WTC11 (cell line): ENCODE data around the gene PAQR6. TPM values are rescaled to one million over a fixed set of nuclear protein-coding genes. Genes with fewer than 3 reads are reported as not detected.

ENCODE experiments used
- ATAC-seq: fragments of 200-7000 bp; cut with Tn5 transposase; 2 replicates; pipeline ENCODE4 v1.10.0; 2021; ENCODE audit warnings: mild to moderate bottlenecking, moderate library complexity
- CTCF ChIA-PET: fragments of 300-600 bp; sonication (Branson Sonifier 250); formaldehyde crosslinking; loops from one replicate; lab custom pipeline; 2021; ENCODE audit warnings: antibody characterized with exemption; lab: Charles Lee
- POLR2A ChIA-PET: fragments of 350-600 bp; sonication (Branson Sonifier 250); formaldehyde crosslinking; loops from one replicate; lab custom pipeline; 2021; ENCODE audit warnings: antibody characterized with exemption; lab: Charles Lee
- DNase-seq: peaks from one replicate; pipeline ENCODE4 v3.0.0; 2021; ENCODE audit warnings: low spot score
- H3K27ac Mint-ChIP-seq: 2 replicates; pipeline ENCODE4 v1.8.0; 2021; ENCODE audit warnings: mixed read lengths
- H3K27me3 Mint-ChIP-seq: 2 replicates; pipeline ENCODE4 v1.8.0; 2021; ENCODE audit warnings: low read depth, mild to moderate bottlenecking, moderate library complexity, mixed read lengths
- H3K36me3 Mint-ChIP-seq: 2 replicates; pipeline ENCODE4 v1.8.0; 2021; ENCODE audit warnings: mixed read lengths
- H3K4me1 Mint-ChIP-seq: 2 replicates; pipeline ENCODE4 v1.8.0; 2022; ENCODE audit warnings: mixed read lengths
- H3K4me3 Mint-ChIP-seq: 2 replicates; pipeline ENCODE4 v1.8.0; 2021; ENCODE audit warnings: mild to moderate bottlenecking, moderate library complexity, mixed read lengths
- H3K9me3 Mint-ChIP-seq: 2 replicates; pipeline ENCODE4 v1.8.0; 2021; ENCODE audit warnings: mixed read lengths
- ESRRA ChIP-seq: sonication (generic); formaldehyde crosslinking; IDR thresholded peaks from 2 replicates; pipeline ENCODE4 v1.8.1; 2022; ENCODE audit warnings: mild to moderate bottlenecking, missing genetic modification reagents, borderline replicate concordance
- FOXP1 ChIP-seq: sonication (generic); formaldehyde crosslinking; IDR thresholded peaks from 2 replicates; pipeline ENCODE4 v1.8.0; 2022; ENCODE audit warnings: missing genetic modification reagents, mild to moderate bottlenecking, moderate library complexity, borderline replicate concordance
- GTF2I ChIP-seq: fragments of 250-450 bp; sonication (Bioruptor Pico); conservative IDR thresholded peaks from 2 replicates; pipeline ENCODE4 v1.4.0; 2021; ENCODE audit warnings: mild to moderate bottlenecking
- JUN ChIP-seq: sonication (generic); formaldehyde crosslinking; IDR thresholded peaks from 2 replicates; pipeline ENCODE4 v1.8.0; 2023; ENCODE audit warnings: mild to moderate bottlenecking, missing genetic modification reagents
- NFATC4 ChIP-seq: fragments of 250-450 bp; sonication (Bioruptor Pico); IDR thresholded peaks from 2 replicates; pipeline ENCODE4 v1.9.0; 2021; ENCODE audit warnings: mild to moderate bottlenecking
- NR2C2 ChIP-seq: sonication (generic); formaldehyde crosslinking; IDR thresholded peaks from 2 replicates; pipeline ENCODE4 v1.8.0; 2022; ENCODE audit warnings: mild to moderate bottlenecking, missing genetic modification reagents
- NR3C1 ChIP-seq: sonication (generic); formaldehyde crosslinking; conservative IDR thresholded peaks from 2 replicates; pipeline ENCODE4 v1.8.1; 2023; ENCODE audit warnings: low read depth, mild to moderate bottlenecking, missing genetic modification reagents
- OVOL2 ChIP-seq: fragments of 250-450 bp; sonication (Bioruptor Pico); IDR thresholded peaks from 2 replicates; pipeline ENCODE4 v1.9.0; 2021; ENCODE audit warnings: mild to moderate bottlenecking, borderline replicate concordance
- SMAD3 ChIP-seq: sonication (generic); formaldehyde crosslinking; IDR thresholded peaks from 2 replicates; pipeline ENCODE4 v1.8.0; 2022; ENCODE audit warnings: missing genetic modification reagents, mild to moderate bottlenecking, borderline replicate concordance
- ZNF263 ChIP-seq: sonication (generic); formaldehyde crosslinking; IDR thresholded peaks from 2 replicates; pipeline ENCODE4 v1.8.1; 2022; ENCODE audit warnings: low read depth, mild to moderate bottlenecking, moderate library complexity, missing genetic modification reagents
- ZNF396 ChIP-seq: fragments of 250-450 bp; sonication (Bioruptor Pico); IDR thresholded peaks from 2 replicates; pipeline ENCODE4 v1.8.0; 2021; ENCODE audit warnings: mild to moderate bottlenecking, moderate library complexity, borderline replicate concordance
- ZNF423 ChIP-seq: fragments of 250-450 bp; sonication (Bioruptor Pico); IDR thresholded peaks from 2 replicates; pipeline ENCODE4 v2.1.2; 2022; ENCODE audit warnings: mild to moderate bottlenecking, moderate library complexity
- total RNA-seq: library from RNA; stranded (reverse); gene quantifications from 3 replicates; pipeline ENCODE4 v1.2.3, GENCODE V29; 2021
- TF ChIP-seq, protein P1 (sequence below): sonication (generic); formaldehyde crosslinking; IDR thresholded peaks from 2 replicates; pipeline ENCODE4 v1.8.1; 2023; ENCODE audit warnings: mild to moderate bottlenecking, missing genetic modification reagents, borderline replicate concordance
- TF ChIP-seq, protein P2 (sequence below): sonication (generic); formaldehyde crosslinking; IDR thresholded peaks from 2 replicates; pipeline ENCODE4 v1.8.0; 2023; ENCODE audit warnings: missing genetic modification reagents, mild to moderate bottlenecking, borderline replicate concordance
- TF ChIP-seq, protein P3 (sequence below): sonication (generic); formaldehyde crosslinking; IDR thresholded peaks from 2 replicates; pipeline ENCODE4 v1.8.1; 2023; ENCODE audit warnings: mild to moderate bottlenecking, missing genetic modification reagents, moderate library complexity
- TF ChIP-seq, protein P4 (sequence below): fragments of 200-600 bp; IDR thresholded peaks from 2 replicates; pipeline ENCODE4 v1.8.0; 2022; ENCODE audit warnings: antibody characterized with exemption

PAQR6 gene
- total RNA-seq, 1 experiment from 2014 or later, result 5.9 TPM

- ChIA-PET POLR2A (no interaction called here), CTCF (no interaction called here)
- peaks cover 83% of the 10 kb centered on the region for H3K36me3 Mint-ChIP-seq
Measured at GRCh38 chr1:156262461-156263287, 14.8 kb upstream of the PAQR6 start.

GRCh38 chr1:156260896-156261295 lies 13.0 kb upstream of the PAQR6 start:
- Mint-ChIP-seq H3K27me3 (no peaks in the 10 kb centered on the region), H3K36me3 (peaks cover 82% of the 10 kb centered on the region), H3K4me3 (no peak overlapping the region), H3K9me3 (no peaks in the 10 kb centered on the region), H3K27ac (no peak overlapping the region), H3K4me1 (no peaks in the 10 kb centered on the region)
- POLR2A ChIA-PET, result no interaction called here
- DNase-seq (no peak), ATAC-seq (no peak)
- TF ChIP-seq NR2C2 (CRISPR knock-in tag) (no peak), NFATC4 (CRISPR knock-in tag) (no peak), ZNF263 (no peak), JUN (CRISPR knock-in tag) (no peak)
- TF ChIP-seq, protein P1, sequence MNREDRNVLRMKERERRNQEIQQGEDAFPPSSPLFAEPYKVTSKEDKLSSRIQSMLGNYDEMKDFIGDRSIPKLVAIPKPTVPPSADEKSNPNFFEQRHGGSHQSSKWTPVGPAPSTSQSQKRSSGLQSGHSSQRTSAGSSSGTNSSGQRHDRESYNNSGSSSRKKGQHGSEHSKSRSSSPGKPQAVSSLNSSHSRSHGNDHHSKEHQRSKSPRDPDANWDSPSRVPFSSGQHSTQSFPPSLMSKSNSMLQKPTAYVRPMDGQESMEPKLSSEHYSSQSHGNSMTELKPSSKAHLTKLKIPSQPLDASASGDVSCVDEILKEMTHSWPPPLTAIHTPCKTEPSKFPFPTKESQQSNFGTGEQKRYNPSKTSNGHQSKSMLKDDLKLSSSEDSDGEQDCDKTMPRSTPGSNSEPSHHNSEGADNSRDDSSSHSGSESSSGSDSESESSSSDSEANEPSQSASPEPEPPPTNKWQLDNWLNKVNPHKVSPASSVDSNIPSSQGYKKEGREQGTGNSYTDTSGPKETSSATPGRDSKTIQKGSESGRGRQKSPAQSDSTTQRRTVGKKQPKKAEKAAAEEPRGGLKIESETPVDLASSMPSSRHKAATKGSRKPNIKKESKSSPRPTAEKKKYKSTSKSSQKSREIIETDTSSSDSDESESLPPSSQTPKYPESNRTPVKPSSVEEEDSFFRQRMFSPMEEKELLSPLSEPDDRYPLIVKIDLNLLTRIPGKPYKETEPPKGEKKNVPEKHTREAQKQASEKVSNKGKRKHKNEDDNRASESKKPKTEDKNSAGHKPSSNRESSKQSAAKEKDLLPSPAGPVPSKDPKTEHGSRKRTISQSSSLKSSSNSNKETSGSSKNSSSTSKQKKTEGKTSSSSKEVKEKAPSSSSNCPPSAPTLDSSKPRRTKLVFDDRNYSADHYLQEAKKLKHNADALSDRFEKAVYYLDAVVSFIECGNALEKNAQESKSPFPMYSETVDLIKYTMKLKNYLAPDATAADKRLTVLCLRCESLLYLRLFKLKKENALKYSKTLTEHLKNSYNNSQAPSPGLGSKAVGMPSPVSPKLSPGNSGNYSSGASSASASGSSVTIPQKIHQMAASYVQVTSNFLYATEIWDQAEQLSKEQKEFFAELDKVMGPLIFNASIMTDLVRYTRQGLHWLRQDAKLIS (CRISPR knock-in tag), result no peak
- TF ChIP-seq, protein P2, sequence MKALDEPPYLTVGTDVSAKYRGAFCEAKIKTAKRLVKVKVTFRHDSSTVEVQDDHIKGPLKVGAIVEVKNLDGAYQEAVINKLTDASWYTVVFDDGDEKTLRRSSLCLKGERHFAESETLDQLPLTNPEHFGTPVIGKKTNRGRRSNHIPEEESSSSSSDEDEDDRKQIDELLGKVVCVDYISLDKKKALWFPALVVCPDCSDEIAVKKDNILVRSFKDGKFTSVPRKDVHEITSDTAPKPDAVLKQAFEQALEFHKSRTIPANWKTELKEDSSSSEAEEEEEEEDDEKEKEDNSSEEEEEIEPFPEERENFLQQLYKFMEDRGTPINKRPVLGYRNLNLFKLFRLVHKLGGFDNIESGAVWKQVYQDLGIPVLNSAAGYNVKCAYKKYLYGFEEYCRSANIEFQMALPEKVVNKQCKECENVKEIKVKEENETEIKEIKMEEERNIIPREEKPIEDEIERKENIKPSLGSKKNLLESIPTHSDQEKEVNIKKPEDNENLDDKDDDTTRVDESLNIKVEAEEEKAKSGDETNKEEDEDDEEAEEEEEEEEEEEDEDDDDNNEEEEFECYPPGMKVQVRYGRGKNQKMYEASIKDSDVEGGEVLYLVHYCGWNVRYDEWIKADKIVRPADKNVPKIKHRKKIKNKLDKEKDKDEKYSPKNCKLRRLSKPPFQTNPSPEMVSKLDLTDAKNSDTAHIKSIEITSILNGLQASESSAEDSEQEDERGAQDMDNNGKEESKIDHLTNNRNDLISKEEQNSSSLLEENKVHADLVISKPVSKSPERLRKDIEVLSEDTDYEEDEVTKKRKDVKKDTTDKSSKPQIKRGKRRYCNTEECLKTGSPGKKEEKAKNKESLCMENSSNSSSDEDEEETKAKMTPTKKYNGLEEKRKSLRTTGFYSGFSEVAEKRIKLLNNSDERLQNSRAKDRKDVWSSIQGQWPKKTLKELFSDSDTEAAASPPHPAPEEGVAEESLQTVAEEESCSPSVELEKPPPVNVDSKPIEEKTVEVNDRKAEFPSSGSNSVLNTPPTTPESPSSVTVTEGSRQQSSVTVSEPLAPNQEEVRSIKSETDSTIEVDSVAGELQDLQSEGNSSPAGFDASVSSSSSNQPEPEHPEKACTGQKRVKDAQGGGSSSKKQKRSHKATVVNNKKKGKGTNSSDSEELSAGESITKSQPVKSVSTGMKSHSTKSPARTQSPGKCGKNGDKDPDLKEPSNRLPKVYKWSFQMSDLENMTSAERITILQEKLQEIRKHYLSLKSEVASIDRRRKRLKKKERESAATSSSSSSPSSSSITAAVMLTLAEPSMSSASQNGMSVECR, result no peak
- TF ChIP-seq, protein P3, sequence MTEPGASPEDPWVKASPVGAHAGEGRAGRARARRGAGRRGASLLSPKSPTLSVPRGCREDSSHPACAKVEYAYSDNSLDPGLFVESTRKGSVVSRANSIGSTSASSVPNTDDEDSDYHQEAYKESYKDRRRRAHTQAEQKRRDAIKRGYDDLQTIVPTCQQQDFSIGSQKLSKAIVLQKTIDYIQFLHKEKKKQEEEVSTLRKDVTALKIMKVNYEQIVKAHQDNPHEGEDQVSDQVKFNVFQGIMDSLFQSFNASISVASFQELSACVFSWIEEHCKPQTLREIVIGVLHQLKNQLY (CRISPR knock-in tag), result no peak
- CTCF ChIA-PET, result interaction anchor here (1.3 to 1.8 kb wide), 2 partner anchors 15 to 120 kb away, joined by 9 read pairs; no protein-coding TSS in a partner anchor

More at GRCh38 chr1:156262461-156263287, 14.8 kb upstream of the PAQR6 start:
- H3K9me3 Mint-ChIP-seq, result no peaks in the 10 kb centered on the region
- no peak overlapping the region for H3K27ac Mint-ChIP-seq
- TF ChIP-seq FOXP1 (CRISPR knock-in tag), result no peak
- no peak for TF ChIP-seq ZNF396 (CRISPR knock-in tag)
- TF ChIP-seq, protein P2, result no peak
- no peak for TF ChIP-seq ZNF423
- TF ChIP-seq ESRRA, result no peak
- TF ChIP-seq OVOL2 (CRISPR knock-in tag), result no peak
- TF ChIP-seq, protein P4, sequence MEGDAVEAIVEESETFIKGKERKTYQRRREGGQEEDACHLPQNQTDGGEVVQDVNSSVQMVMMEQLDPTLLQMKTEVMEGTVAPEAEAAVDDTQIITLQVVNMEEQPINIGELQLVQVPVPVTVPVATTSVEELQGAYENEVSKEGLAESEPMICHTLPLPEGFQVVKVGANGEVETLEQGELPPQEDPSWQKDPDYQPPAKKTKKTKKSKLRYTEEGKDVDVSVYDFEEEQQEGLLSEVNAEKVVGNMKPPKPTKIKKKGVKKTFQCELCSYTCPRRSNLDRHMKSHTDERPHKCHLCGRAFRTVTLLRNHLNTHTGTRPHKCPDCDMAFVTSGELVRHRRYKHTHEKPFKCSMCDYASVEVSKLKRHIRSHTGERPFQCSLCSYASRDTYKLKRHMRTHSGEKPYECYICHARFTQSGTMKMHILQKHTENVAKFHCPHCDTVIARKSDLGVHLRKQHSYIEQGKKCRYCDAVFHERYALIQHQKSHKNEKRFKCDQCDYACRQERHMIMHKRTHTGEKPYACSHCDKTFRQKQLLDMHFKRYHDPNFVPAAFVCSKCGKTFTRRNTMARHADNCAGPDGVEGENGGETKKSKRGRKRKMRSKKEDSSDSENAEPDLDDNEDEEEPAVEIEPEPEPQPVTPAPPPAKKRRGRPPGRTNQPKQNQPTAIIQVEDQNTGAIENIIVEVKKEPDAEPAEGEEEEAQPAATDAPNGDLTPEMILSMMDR, result no peak
- TF ChIP-seq GTF2I (CRISPR knock-in tag), result no peak
- no peak for TF ChIP-seq NR3C1 (CRISPR knock-in tag)
- TF ChIP-seq SMAD3 (CRISPR knock-in tag), result no peak
- no peaks in the 10 kb centered on the region for H3K27me3 Mint-ChIP-seq
- no peak for DNase-seq
- ATAC-seq, result no peak
- H3K4me3 Mint-ChIP-seq, result no peak overlapping the region
- no peaks in the 10 kb centered on the region for H3K4me1 Mint-ChIP-seq
